ENCODE data around the gene MACROD2.

DNA sequence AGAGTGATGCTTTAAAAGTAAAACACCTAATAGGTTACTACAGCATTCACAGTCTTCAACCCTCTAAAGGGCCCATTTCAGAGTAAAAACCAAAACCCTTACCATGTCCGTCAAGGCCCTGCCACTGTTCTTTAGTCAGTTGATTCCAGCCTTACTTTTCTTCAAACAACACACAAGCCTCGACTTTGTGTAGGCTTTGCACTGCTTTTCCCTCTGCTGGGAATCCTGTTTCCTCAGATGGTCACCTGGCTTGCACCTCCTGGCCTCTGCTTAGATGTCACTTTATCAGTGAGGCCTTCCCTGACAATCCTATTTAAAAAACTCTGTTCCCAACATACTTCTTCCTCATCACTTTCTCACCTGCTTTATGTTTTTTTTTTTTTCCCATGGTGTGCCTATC is 419.2 kb downstream of the MACROD2 start:
- TF ChIP-seq, protein P1, sequence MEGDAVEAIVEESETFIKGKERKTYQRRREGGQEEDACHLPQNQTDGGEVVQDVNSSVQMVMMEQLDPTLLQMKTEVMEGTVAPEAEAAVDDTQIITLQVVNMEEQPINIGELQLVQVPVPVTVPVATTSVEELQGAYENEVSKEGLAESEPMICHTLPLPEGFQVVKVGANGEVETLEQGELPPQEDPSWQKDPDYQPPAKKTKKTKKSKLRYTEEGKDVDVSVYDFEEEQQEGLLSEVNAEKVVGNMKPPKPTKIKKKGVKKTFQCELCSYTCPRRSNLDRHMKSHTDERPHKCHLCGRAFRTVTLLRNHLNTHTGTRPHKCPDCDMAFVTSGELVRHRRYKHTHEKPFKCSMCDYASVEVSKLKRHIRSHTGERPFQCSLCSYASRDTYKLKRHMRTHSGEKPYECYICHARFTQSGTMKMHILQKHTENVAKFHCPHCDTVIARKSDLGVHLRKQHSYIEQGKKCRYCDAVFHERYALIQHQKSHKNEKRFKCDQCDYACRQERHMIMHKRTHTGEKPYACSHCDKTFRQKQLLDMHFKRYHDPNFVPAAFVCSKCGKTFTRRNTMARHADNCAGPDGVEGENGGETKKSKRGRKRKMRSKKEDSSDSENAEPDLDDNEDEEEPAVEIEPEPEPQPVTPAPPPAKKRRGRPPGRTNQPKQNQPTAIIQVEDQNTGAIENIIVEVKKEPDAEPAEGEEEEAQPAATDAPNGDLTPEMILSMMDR (IDR thresholded peaks at IDR 0.05; ENCODE audit: insufficient read depth, low read depth, low read length): no peak
- TF ChIP-seq EZH2 (IDR thresholded peaks at IDR 0.05; ENCODE audit: insufficient read depth, low read length): no peak
